HFF-Myc (cell line): ENCODE measurements around the gene PLPP7.

Experiments
- DNase-seq: peaks from one replicate; pipeline ENCODE4 v3.0.0-alpha.2; 2011; ENCODE audit warnings: low read depth; ENCODE audit errors: extremely low read depth
- H3K4me3 ChIP-seq: replicated peaks from 2 replicates; pipeline ENCODE4 v1.5.1; 2011; ENCODE audit warnings: low read depth, mild to moderate bottlenecking, control low read depth, low read length
- CTCF ChIP-seq: IDR thresholded peaks from 2 replicates; pipeline ENCODE4 v1.5.1; 2012; ENCODE audit warnings: mild to moderate bottlenecking, low read depth, low read length, control low read depth; ENCODE audit errors: missing control alignments

PLPP7 gene

DNA sequence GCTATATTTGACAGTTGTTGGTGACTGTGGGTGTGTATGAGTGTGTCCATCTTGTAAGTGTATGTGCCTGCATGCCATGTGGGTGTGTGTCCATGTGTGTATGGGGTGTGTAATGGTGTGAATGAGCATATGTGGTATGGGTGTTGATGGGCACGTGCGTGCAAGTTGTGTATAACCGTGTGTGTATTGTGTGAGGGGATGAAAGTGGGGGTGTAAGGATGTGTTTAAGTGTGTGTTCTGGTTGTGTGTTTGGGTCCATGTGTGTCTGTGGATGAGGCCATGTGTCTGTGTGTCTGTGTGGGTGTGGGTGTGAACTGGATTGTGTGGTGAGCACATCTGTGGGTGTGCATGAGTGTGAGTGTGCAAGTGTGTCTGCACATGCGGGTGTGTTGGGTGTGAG is 7.3 kb upstream of the PLPP7 start:
- TF ChIP-seq CTCF: no peak
- H3K4me3 ChIP-seq: no peak overlapping the region
- DNase-seq: no peak

- no peak for TF ChIP-seq CTCF
- no peak for DNase-seq
- no peak overlapping the region for H3K4me3 ChIP-seq
These were observed 6.7 kb upstream of the PLPP7 start for GRCh38 chr9:131282688-131283422.

- H3K4me3 ChIP-seq: no peak overlapping the region
- no peak for TF ChIP-seq CTCF
- DNase-seq: no peak
These were observed 4.7 kb upstream of the PLPP7 start for GRCh38 chr9:131284856-131285255.

- TF ChIP-seq CTCF: no peak
- H3K4me3 ChIP-seq: no peak overlapping the region
- DNase-seq: no peak
These were observed 2.2 kb upstream of the PLPP7 start for GRCh38 chr9:131287359-131287758.

GRCh38 chr9:131288217-131288616 is 1.3 kb upstream of the PLPP7 start:
- no peak for TF ChIP-seq CTCF
- no peak for DNase-seq
- no peak overlapping the region for H3K4me3 ChIP-seq

DNA sequence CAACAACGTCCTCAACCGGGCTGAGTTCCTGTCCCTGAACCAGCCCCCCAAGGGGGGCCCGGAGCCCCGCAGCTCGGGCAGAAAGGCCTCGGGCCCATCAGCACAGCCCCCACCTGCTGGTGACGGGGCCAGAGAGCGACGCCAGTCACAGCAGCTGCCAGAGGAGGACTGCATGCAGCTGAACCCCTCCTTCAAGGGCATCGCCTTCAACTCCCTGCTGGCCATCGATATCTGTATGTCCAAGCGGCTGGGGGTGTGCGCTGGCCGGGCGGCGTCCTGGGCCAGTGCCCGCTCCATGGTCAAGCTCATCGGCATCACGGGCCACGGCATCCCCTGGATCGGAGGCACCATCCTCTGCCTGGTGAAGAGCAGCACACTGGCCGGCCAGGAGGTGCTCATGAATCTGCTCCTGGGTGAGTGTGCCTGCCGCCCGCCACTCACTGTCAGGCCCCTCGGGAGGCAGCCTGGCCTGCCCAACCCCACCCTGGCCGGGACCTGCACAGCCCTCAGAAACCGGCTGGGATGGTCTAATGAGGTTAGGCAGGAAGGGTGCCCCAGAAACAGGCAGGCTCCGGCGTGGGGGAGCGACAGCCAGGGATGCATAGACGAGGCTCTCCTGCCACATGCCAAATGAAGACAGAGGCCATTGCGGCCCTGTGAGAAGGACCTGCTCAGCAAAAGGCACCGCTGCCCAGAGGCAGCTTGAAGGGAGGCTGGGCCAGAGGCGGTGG is 678 bp downstream of the PLPP7 start:
- peak overlapping the region; percentile 24 for H3K4me3 ChIP-seq
- TF ChIP-seq CTCF: no peak
- DNase-seq: no peak
